Effector CD4-positive, alpha-beta T cell (primary cell): ENCODE data around the gene SPTLC2.
"Not testable (repeated sequence)": the region's sequence is repeated elsewhere in the genome, so short reads cannot be mapped to it uniquely, and the experiment has no call there.

Source experiments
- DNase-seq: peaks from one replicate; pipeline ENCODE4 v3.0.0-alpha.2; 2020

Gene SPTLC2

GRCh38 chr14:77585385-77585784, 31.1 kb downstream of the SPTLC2 start:
- no peak for DNase-seq

GRCh38 chr14:77584809-77585208, 31.6 kb downstream of the SPTLC2 start:
- no peak for DNase-seq

GRCh38 chr14:77583657-77584056, 32.8 kb downstream of the SPTLC2 start:
- no peak for DNase-seq

GRCh38 chr14:77582511-77582910, 33.9 kb downstream of the SPTLC2 start:
- DNase-seq = no peak

- no peak for DNase-seq
Observed at GRCh38 chr14:77580964-77581505, 35.4 kb downstream of the SPTLC2 start.

- DNase-seq = no peak
Observed at GRCh38 chr14:77580477-77580876, 36.0 kb downstream of the SPTLC2 start.

- DNase-seq = no peak
Observed at GRCh38 chr14:77579780-77580179, 36.7 kb downstream of the SPTLC2 start.

GRCh38 chr14:77579065-77579464, 37.4 kb downstream of the SPTLC2 start:
- DNase-seq = no peak

GRCh38 chr14:77574446-77575115, 41.9 kb downstream of the SPTLC2 start:
- DNase-seq = no peak

- no peak for DNase-seq
Observed at GRCh38 chr14:77573964-77574363, 42.5 kb downstream of the SPTLC2 start.

- DNase-seq = no peak
Observed at GRCh38 chr14:77570706-77571268, 45.6 kb downstream of the SPTLC2 start.

GRCh38 chr14:77565994-77566305, 50.5 kb downstream of the SPTLC2 start:
- no peak for DNase-seq

GRCh38 chr14:77565289-77565993, 51.0 kb downstream of the SPTLC2 start:
- DNase-seq = no peak

- DNase-seq = no peak
Observed at GRCh38 chr14:77562681-77563080, 53.8 kb downstream of the SPTLC2 start.

GRCh38 chr14:77561881-77562280, 54.6 kb downstream of the SPTLC2 start:
- no peak for DNase-seq

GRCh38 chr14:77559381-77559780, 57.1 kb downstream of the SPTLC2 start:
- DNase-seq = no peak

GRCh38 chr14:77557391-77557790, 59.0 kb downstream of the SPTLC2 start:
- no peak for DNase-seq

- no peak for DNase-seq
Observed at GRCh38 chr14:77556946-77557345, 59.5 kb downstream of the SPTLC2 start.

- DNase-seq = no peak
Observed at GRCh38 chr14:77554816-77555599, 61.4 kb downstream of the SPTLC2 start.

GRCh38 chr14:77554207-77554606, 62.2 kb downstream of the SPTLC2 start:
- DNase-seq = no peak

- DNase-seq = no peak
Observed at GRCh38 chr14:77549451-77549850, 67.0 kb downstream of the SPTLC2 start.

- no peak for DNase-seq
Observed at GRCh38 chr14:77547512-77548180, 68.8 kb downstream of the SPTLC2 start.

GRCh38 chr14:77545171-77545570, 71.3 kb downstream of the SPTLC2 start:
- DNase-seq = not testable (repeated sequence)
